Sigmoid colon (tissue), 7 donors: Measurements from ENCODE around the gene ADCY6. TPM values are rescaled to one million over a fixed set of nuclear protein-coding genes. Genes with fewer than 3 reads are reported as not detected.
A peak's percentile ranks its signal among the peaks of the same experiment; 100 is the strongest.

ENCODE experiments used
- DNase-seq: peaks from one replicate; pipeline ENCODE4 v3.0.0-alpha.2; 2019
- H3K27ac ChIP-seq, 4 donors: fragments of 200-600 bp; sonication (generic); one replicate each; pipeline ENCODE4 v1.5.1; 2016 to 2019; ENCODE audit warnings: mild to moderate bottlenecking in 1 of 4
- H3K27me3 ChIP-seq, 3 donors: fragments of 200-600 bp; sonication (generic); one replicate each; pipeline ENCODE4 v1.5.1; 2019; ENCODE audit warnings: mild to moderate bottlenecking in 1 of 3
- H3K36me3 ChIP-seq, 4 donors: fragments of 200-600 bp; sonication (generic); one replicate each; pipeline ENCODE4 v1.5.1; 2016 to 2019
- H3K4me1 ChIP-seq, 4 donors: fragments of 200-600 bp; sonication (generic); one replicate each; pipeline ENCODE4 v1.5.1; 2017 to 2019
- H3K4me3 ChIP-seq, 4 donors: fragments of 200-600 bp; sonication (generic); one replicate each; pipeline ENCODE4 v1.5.1; 2017 to 2019; ENCODE audit warnings: mild to moderate bottlenecking in 2 of 4, moderate library complexity in 1 of 4
- H3K9me3 ChIP-seq, 4 donors: fragments of 200-600 bp in 3 of 4; sonication (generic) in 3 of 4; one replicate each; pipeline versions ENCODE4 v1.5.1 to v1.6.1; 2013 to 2019
- EP300 ChIP-seq, 4 donors: sonication (generic); formaldehyde crosslinking; IDR thresholded peaks; one replicate each; pipeline ENCODE4 v1.6.1; 2017; ENCODE audit warnings: antibody characterized with exemption in 4 of 4
- POLR2A ChIP-seq, 2 donors: fragments of 450-650 bp; IDR thresholded peaks; one replicate each; pipeline ENCODE4 v1.6.1; 2016; ENCODE audit warnings: antibody characterized with exemption in 2 of 2, mild to moderate bottlenecking in 2 of 2, moderate library complexity in 2 of 2
- POLR2AphosphoS5 ChIP-seq, 4 donors: sonication (generic); formaldehyde crosslinking; IDR thresholded peaks; one replicate each; pipeline ENCODE4 v1.6.1; 2017; ENCODE audit warnings: antibody characterized with exemption in 4 of 4
- WGBS, 2 donors: extraction: QIAGEN DNeasy Blood & Tissue Kit; methylation state at CpG; one replicate each; pipeline ENCODE4 v1.1.7; 2013; 5-methylcytosine and 5-hydroxymethylcytosine counted together
- intact Hi-C: fragments of 100-400 bp; cut with DNase I; formaldehyde crosslinking; loops from one replicate; pipeline ENCODE4 v1.15.1; 2023
- polyA plus RNA-seq, 3 donors: library from polyadenylated mRNA; stranded (reverse); fragments of 200-250 nt; gene quantifications; one replicate each; pipeline ENCODE4 v1.2.3, GENCODE V29; 2013
- total RNA-seq, 4 donors: library from RNA; depleted of rRNA; stranded (reverse); fragments of >200 nt; gene quantifications; one replicate each; pipeline ENCODE4 v1.1.0, GENCODE V29; 2016
- TF ChIP-seq, protein P1 (sequence below), 4 experiments: fragments of 450-650 bp in 3 of 4; fragments of 200-600 bp in 1 of 4; IDR thresholded peaks; one replicate each; pipeline ENCODE4 v1.5.1; 2016 to 2019; ENCODE audit warnings: antibody characterized with exemption in 4 of 4, mild to moderate bottlenecking in 3 of 4, moderate library complexity in 2 of 4
- donor health status: healthy with polysubstance abuse.
- donor health status: Bipolar disorder and iron deficiency.
- donor health status: healthy.

The ADCY6 gene
- total and polyA plus RNA-seq, 7 donors = 10.2 to 52.5 (median 16.4) TPM

DNA sequence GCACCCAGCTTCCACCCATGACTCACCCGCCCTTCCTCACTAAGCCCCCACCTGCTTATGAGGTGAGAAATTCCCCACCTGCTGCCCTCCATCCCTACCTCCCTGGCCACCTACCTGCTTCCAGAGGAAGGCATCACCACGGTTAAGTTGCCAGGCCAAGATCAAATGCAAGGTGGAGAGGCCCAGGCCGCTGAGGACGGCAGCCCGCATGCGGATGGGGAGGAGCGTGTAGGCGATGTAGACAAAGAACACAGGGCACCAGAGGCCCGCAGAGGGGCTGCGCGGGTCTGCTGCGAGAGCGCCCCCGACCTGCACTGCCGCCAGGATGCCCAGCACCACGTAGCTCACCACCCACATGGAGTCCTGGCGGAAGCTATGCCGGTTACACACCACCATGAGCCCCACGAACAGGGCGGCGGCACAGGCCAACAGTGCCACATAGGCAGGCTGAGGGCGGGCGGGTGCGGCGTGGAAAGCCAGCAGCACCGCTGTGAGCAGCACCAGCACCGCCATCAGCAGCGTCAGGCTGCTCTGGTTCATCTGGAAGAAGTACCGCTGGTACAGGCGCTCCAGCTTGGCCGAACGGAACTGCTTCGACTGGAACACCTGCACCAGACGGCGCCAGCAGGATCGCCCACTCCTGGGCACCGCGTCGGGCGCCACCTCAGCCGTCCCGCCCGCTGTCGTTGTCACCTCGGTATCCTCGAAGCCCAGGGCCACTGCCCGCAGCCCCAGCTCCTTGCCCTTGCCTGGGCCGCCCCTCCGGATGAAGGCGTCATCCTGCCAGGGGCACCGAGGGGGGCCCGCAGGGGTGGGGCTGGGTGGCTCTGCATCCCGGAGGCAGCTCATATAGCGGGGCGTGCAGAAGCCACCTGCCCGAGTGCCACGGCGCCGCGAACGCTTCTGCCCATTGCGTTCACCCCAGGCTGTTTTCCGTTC is 6.2 kb downstream of the ADCY6 start:
- TF ChIP-seq EP300 (IDR thresholded peaks at IDR 0.05) (no peak), POLR2A (IDR thresholded peaks at IDR 0.05) (no peak), POLR2AphosphoS5 (IDR thresholded peaks at IDR 0.05) (no peak)
- TF ChIP-seq, protein P1, sequence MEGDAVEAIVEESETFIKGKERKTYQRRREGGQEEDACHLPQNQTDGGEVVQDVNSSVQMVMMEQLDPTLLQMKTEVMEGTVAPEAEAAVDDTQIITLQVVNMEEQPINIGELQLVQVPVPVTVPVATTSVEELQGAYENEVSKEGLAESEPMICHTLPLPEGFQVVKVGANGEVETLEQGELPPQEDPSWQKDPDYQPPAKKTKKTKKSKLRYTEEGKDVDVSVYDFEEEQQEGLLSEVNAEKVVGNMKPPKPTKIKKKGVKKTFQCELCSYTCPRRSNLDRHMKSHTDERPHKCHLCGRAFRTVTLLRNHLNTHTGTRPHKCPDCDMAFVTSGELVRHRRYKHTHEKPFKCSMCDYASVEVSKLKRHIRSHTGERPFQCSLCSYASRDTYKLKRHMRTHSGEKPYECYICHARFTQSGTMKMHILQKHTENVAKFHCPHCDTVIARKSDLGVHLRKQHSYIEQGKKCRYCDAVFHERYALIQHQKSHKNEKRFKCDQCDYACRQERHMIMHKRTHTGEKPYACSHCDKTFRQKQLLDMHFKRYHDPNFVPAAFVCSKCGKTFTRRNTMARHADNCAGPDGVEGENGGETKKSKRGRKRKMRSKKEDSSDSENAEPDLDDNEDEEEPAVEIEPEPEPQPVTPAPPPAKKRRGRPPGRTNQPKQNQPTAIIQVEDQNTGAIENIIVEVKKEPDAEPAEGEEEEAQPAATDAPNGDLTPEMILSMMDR (IDR thresholded peaks at IDR 0.05) = no peak
- Histone ChIP-seq H3K4me1 (peaks cover 0 to 40% (median 34%) of the 10 kb centered on the region in 4 donors), H3K9me3 (no peaks in the 10 kb centered on the region), H3K36me3 (peaks cover 0 to 14% (median 10%) of the 10 kb centered on the region in 4 donors), H3K27ac (no peak overlapping the region), H3K27me3 (no peaks in the 10 kb centered on the region), H3K4me3 (no peak overlapping the region)
- DNase-seq = no peak
- WGBS, 2 donors = 92% methylated on average over 63 of the region's 63 CpGs
- intact Hi-C loops = no loop called here

- TF ChIP-seq, protein P1 (IDR thresholded peaks at IDR 0.05) = no peak
- TF ChIP-seq POLR2A (IDR thresholded peaks at IDR 0.05) = no peak
- no peak for TF ChIP-seq EP300 (IDR thresholded peaks at IDR 0.05)
- TF ChIP-seq POLR2AphosphoS5 (IDR thresholded peaks at IDR 0.05) = no peak
- H3K36me3 ChIP-seq = peaks cover 0 to 18% (median 12%) of the 10 kb centered on the region in 4 donors
- H3K27me3 ChIP-seq = no peaks in the 10 kb centered on the region
- H3K4me3 ChIP-seq = no peak overlapping the region
- intact Hi-C loops = no loop called here
- H3K4me1 ChIP-seq = peaks cover 0 to 31% (median 26%) of the 10 kb centered on the region in 4 donors
- no peaks in the 10 kb centered on the region for H3K9me3 ChIP-seq
- no peak overlapping the region for H3K27ac ChIP-seq
- WGBS, 2 donors = 74 to 88% methylated on average over 9 of the region's 9 CpGs
- no peak for DNase-seq
These were observed 7.0 kb downstream of the ADCY6 start for GRCh38 chr12:48781750-48782456.

DNA sequence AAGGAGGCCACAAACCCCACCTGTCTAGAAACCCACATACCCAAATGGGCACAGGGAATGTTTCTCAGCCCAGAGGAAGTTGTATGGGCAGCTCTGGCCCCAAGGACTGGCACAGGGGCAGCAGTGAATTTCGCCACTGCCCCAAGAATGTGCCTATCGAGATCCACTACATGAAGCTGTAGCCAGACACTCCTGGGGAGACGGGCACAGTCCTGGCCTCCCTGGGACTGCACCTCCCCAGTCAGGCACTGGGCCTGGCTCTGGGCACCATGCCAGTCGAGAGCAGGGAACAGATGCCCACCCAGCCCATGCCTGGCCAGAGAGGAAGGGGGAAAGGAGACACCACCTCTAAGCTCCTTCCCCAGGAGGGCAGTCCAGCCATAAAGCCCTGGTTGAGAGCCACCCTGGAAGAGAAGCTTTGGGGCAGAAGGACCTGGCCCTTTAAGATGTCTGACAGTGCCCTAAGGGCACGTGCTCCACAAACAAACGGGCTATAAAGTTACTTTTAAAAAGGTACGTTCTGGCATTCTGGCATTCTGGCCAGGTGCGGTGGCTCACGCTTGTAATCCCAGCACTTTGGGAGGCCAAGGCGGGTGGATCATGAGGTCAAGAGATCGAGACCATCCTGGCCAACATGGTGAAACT is 8.4 kb downstream of the ADCY6 start:
- no peaks in the 10 kb centered on the region for H3K9me3 ChIP-seq
- peak overlapping the region; percentile 27 to 50 (median 42) for H3K27ac ChIP-seq
- H3K36me3 ChIP-seq = peaks cover 3 to 30% (median 17%) of the 10 kb centered on the region in 4 donors
- H3K27me3 ChIP-seq = no peaks in the 10 kb centered on the region
- H3K4me1 ChIP-seq = peaks cover 0 to 31% (median 20%) of the 10 kb centered on the region in 4 donors
- WGBS, 2 donors = 20 to 60% methylated on average over 11 of the region's 11 CpGs
- DNase-seq = no peak
- no peak for TF ChIP-seq POLR2A (IDR thresholded peaks at IDR 0.05)
- TF ChIP-seq, protein P1 (IDR thresholded peaks at IDR 0.05) = no peak
- no peak for TF ChIP-seq EP300 (IDR thresholded peaks at IDR 0.05)
- no peak for TF ChIP-seq POLR2AphosphoS5 (IDR thresholded peaks at IDR 0.05)
- H3K4me3 ChIP-seq = no peak overlapping the region
- intact Hi-C loops = no loop called here

DNA sequence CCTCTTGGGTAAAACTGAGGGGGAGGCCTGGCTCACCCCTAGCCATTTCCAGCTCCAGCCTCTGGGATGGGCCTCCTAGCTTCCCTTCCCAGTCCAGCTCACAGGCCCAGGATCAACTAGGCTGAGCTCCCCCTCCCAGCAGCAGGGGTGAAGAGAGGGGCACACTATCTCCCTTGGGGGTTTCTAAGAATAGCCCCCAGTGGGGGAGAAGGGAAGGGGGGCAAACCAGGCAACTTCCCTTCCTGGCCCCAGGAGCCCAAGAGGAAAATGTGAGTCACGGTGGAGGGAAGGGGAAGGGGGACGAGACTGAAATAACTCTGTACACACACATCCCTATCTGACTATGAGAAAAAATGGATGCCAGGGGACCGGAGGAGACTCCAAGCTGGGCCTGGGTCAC is 9.0 kb downstream of the ADCY6 start:
- intact Hi-C loops = no loop called here
- Histone ChIP-seq H3K4me3 (no peak overlapping the region), H3K4me1 (peaks cover 0 to 31% (median 20%) of the 10 kb centered on the region in 4 donors), H3K36me3 (peaks cover 8 to 36% (median 21%) of the 10 kb centered on the region in 4 donors), H3K27me3 (no peaks in the 10 kb centered on the region), H3K27ac (peak overlapping the region; percentile 27 to 50 (median 42)), H3K9me3 (no peaks in the 10 kb centered on the region)
- 39 to 61% methylated on average over 3 of the region's 3 CpGs for WGBS, 2 donors
- peak in 2 of 4 donors; percentile 30 to 35 for TF ChIP-seq POLR2AphosphoS5 (IDR thresholded peaks at IDR 0.05)
- TF ChIP-seq, protein P1 (IDR thresholded peaks at IDR 0.05) = no peak
- DNase-seq = no peak
